ENCODE data around the gene PTPN3. TPM values are rescaled to one million over a fixed set of nuclear protein-coding genes. Genes with fewer than 3 reads are reported as not detected.

PTPN3 gene
- total RNA-seq, 1 experiment from 2014 or later = 20.8 TPM

GRCh38 chr9:109436071-109436470, 62.0 kb downstream of the PTPN3 start:
- Histone ChIP-seq H3K27me3 (ENCODE audit: insufficient read depth, low read length) (no peaks in the 10 kb centered on the region), H3K36me3 (ENCODE audit: control insufficient read depth in 1 of 2, insufficient read depth in 2 of 2, low read length in 2 of 2) (peaks cover 0 to 15% of the 10 kb centered on the region in 2 experiments; a peak in 2 of 4 replicates), H3K27ac (ENCODE audit: low read depth, low read length) (no peak overlapping the region), H3K79me2 (ENCODE audit: insufficient read depth, low read length) (no peaks in the 10 kb centered on the region), H3K4me3 (replicated peaks in 1 of 2; ENCODE audit: low read depth in 1 of 2, low read length in 2 of 2) (no peak overlapping the region), H3K4me1 (ENCODE audit: control insufficient read depth in 1 of 2, insufficient read depth in 2 of 2, low read length in 2 of 2) (peaks cover 0 to 3% of the 10 kb centered on the region in 2 experiments; a peak in 2 of 4 replicates), H3K9ac (ENCODE audit: low read length) (no peak overlapping the region), H2AFZ (ENCODE audit: low read depth, low read length, poor library complexity, severe bottlenecking) (no peak overlapping the region), H4K20me1 (ENCODE audit: insufficient read depth) (no peaks in the 10 kb centered on the region), H3K9me3 (ENCODE audit: control insufficient read depth in 1 of 2, insufficient read depth in 1 of 2, low read depth in 1 of 2, low read length in 2 of 2) (no peaks in the 10 kb centered on the region), H3K4me2 (ENCODE audit: low read length) (no peak overlapping the region), H3K9me2 (ENCODE audit: insufficient read depth) (no peaks in the 10 kb centered on the region)
- ATAC-seq (no peak), DNase-seq (ENCODE audit: low read depth, low spot score) (no peak)
- TF ChIP-seq EZH2 (IDR thresholded peaks at IDR 0.05) = no peak
- TF ChIP-seq JUND (IDR thresholded peaks at IDR 0.05) = no peak
- TF ChIP-seq, protein P1, sequence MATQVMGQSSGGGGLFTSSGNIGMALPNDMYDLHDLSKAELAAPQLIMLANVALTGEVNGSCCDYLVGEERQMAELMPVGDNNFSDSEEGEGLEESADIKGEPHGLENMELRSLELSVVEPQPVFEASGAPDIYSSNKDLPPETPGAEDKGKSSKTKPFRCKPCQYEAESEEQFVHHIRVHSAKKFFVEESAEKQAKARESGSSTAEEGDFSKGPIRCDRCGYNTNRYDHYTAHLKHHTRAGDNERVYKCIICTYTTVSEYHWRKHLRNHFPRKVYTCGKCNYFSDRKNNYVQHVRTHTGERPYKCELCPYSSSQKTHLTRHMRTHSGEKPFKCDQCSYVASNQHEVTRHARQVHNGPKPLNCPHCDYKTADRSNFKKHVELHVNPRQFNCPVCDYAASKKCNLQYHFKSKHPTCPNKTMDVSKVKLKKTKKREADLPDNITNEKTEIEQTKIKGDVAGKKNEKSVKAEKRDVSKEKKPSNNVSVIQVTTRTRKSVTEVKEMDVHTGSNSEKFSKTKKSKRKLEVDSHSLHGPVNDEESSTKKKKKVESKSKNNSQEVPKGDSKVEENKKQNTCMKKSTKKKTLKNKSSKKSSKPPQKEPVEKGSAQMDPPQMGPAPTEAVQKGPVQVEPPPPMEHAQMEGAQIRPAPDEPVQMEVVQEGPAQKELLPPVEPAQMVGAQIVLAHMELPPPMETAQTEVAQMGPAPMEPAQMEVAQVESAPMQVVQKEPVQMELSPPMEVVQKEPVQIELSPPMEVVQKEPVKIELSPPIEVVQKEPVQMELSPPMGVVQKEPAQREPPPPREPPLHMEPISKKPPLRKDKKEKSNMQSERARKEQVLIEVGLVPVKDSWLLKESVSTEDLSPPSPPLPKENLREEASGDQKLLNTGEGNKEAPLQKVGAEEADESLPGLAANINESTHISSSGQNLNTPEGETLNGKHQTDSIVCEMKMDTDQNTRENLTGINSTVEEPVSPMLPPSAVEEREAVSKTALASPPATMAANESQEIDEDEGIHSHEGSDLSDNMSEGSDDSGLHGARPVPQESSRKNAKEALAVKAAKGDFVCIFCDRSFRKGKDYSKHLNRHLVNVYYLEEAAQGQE (IDR thresholded peaks at IDR 0.05; ENCODE audit: low read depth) = no peak
- TF ChIP-seq SIN3A (IDR thresholded peaks at IDR 0.05; ENCODE audit: low read depth) = no peak
- TF ChIP-seq MAX (IDR thresholded peaks at IDR 0.05) = no peak
- POLR2A ChIA-PET = no interaction called here
- CTCF ChIA-PET = no interaction called here
- RAD21 ChIA-PET (ENCODE audit: low non-redundant PET in 1 of 2, low total read pairs in 2 of 2, uncharacterized antibody in 2 of 2, unreplicated experiment in 2 of 2) = no interaction called here
- BruUV-seq (replicated peaks) = no TSS peak
- intact Hi-C loops (cut with micrococcal nuclease) = no loop called here

- intact Hi-C loops (cut with micrococcal nuclease) = no loop called here
- ChIA-PET RAD21 (ENCODE audit: low non-redundant PET in 1 of 2, low total read pairs in 2 of 2, uncharacterized antibody in 2 of 2, unreplicated experiment in 2 of 2) (no interaction called here), CTCF (no interaction called here), POLR2A (no interaction called here)
- Histone ChIP-seq H3K4me1 (ENCODE audit: control insufficient read depth in 1 of 2, insufficient read depth in 2 of 2, low read length in 2 of 2) (no peaks in the 10 kb centered on the region), H3K9me3 (ENCODE audit: control insufficient read depth in 1 of 2, insufficient read depth in 1 of 2, low read depth in 1 of 2, low read length in 2 of 2) (no peaks in the 10 kb centered on the region), H3K36me3 (ENCODE audit: control insufficient read depth in 1 of 2, insufficient read depth in 2 of 2, low read length in 2 of 2) (peaks cover 0 to 15% of the 10 kb centered on the region in 2 experiments; a peak in 2 of 4 replicates), H3K79me2 (ENCODE audit: insufficient read depth, low read length) (no peaks in the 10 kb centered on the region), H3K4me2 (ENCODE audit: low read length) (no peak overlapping the region), H3K4me3 (replicated peaks in 1 of 2; ENCODE audit: low read depth in 1 of 2, low read length in 2 of 2) (no peak overlapping the region), H2AFZ (ENCODE audit: low read depth, low read length, poor library complexity, severe bottlenecking) (no peak overlapping the region), H3K9me2 (ENCODE audit: insufficient read depth) (no peaks in the 10 kb centered on the region), H3K27me3 (ENCODE audit: insufficient read depth, low read length) (no peaks in the 10 kb centered on the region), H3K27ac (ENCODE audit: low read depth, low read length) (no peak overlapping the region), H4K20me1 (ENCODE audit: insufficient read depth) (no peaks in the 10 kb centered on the region), H3K9ac (ENCODE audit: low read length) (no peak overlapping the region)
- ATAC-seq = no peak
- DNase-seq (ENCODE audit: low read depth, low spot score) = no peak
- no TSS peak for BruUV-seq (replicated peaks)
- TF ChIP-seq MAX (IDR thresholded peaks at IDR 0.05) = no peak
- TF ChIP-seq ATF3 (IDR thresholded peaks at IDR 0.05) = no peak
- TF ChIP-seq, protein P1 (IDR thresholded peaks at IDR 0.05; ENCODE audit: low read depth) = no peak
- no peak for TF ChIP-seq SP1 (IDR thresholded peaks at IDR 0.05; ENCODE audit: low read depth)
- no peak for TF ChIP-seq JUND (IDR thresholded peaks at IDR 0.05)
- no peak for TF ChIP-seq RAD21 (IDR thresholded peaks at IDR 0.05; ENCODE audit: low read depth)
- TF ChIP-seq YY1 (IDR thresholded peaks at IDR 0.05; ENCODE audit: extremely low read depth, insufficient replicate concordance, low read depth, low read length) = no peak
These were observed 64.6 kb downstream of the PTPN3 start for GRCh38 chr9:109433476-109433875.

Data from HCT116 (cell line).